Measurements from ENCODE around the gene LIMK1. TPM values are rescaled to one million over a fixed set of nuclear protein-coding genes. Genes with fewer than 3 reads are reported as not detected.
A peak's percentile ranks its signal among the peaks of the same experiment; 100 is the strongest.

LIMK1 gene
- total RNA-seq, 1 donor from 2014 or later = 14.5 TPM

GRCh38 chr7:74056096-74056915 lies 27.3 kb upstream of the LIMK1 start:
- DNase-seq = no peak

GRCh38 chr7:74057216-74057925 lies 26.2 kb upstream of the LIMK1 start:
- DNase-seq = no peak

DNA sequence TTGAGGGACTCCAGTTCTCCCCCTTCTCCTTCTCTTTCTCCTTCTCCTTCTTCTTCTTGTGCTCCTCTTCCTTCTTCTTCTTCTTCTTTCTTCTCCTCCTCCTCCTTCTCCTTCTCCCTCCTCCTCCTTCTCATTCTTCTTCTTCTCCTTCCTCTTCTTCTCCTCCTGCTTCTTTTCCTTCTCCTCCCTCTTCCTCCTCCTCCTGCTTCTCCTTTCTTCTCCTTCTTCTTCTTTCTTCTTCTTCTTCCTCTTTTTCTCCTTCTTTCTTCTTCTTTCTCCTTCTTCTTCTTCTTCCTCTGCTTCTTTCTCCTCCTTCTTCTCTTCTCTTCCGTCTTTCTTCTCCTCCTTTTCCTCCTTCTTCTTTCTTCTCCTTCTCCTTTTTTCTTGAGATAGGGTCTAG lies 25.6 kb upstream of the LIMK1 start:
- no peak for DNase-seq

GRCh38 chr7:74058486-74058885 lies 25.1 kb upstream of the LIMK1 start:
- no peak for DNase-seq

DNA sequence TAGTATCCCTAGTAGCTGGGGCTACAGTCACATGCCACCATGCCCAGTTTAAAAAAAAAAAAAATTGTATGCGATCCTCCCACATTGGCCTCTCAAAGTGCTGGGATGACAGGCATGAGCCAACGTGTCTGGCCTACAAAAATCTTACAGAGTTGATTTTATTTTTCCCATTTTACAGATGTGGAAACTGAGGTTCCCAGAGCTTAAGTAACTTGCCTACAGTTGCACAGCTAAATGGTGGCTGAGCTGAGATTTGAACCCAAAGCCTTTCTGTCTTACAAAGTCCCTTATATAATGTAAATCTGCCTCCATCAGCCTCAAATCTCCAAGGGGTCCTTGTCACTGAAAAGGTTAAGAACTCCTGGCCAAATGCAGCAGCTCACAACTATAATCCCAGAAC lies 24.6 kb upstream of the LIMK1 start:
- no peak for DNase-seq

GRCh38 chr7:74059681-74060588 lies 23.7 kb upstream of the LIMK1 start:
- no peak for DNase-seq

DNA sequence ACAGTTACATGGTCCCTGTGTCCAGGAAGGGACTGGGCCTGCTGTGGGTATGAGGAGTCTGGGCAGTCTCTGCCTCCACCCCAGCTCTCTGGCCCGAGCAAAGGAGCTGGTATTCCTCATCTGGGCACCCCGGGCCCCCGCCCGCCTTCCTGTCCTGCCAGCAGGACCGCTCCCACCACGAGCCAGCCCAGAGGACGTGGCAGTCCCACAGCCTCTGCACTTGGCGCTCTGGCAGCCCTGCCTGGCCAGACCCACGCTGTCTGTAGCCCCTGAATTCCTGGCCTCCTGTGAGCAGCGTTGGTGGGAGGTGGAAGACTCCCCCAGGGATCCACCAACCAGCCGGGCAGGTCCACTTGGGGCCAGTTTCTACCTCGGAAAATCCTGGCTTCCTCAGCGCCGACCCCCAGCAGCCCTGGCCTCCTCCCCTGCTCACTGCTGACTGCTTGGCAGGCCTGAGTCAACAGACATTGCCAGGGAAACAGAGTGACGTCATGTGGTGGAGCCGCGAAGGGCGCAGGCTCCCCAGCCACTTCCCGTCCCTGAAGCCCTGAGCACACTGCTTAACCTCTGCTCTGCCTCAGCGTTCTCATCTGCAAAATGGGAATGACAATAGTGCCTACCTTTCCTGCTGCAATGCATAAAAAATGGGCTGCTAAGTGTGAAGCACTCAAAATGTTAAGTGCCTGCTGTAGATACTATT lies 21.6 kb upstream of the LIMK1 start:
- DNase-seq = peak; percentile 52

GRCh38 chr7:74063223-74063641 lies 20.4 kb upstream of the LIMK1 start:
- no peak for DNase-seq

- DNase-seq = no peak
Measured at GRCh38 chr7:74063646-74064045, 20.0 kb upstream of the LIMK1 start.

- no peak for DNase-seq
Measured at GRCh38 chr7:74064696-74065095, 18.9 kb upstream of the LIMK1 start.

GRCh38 chr7:74066626-74067025 lies 17.0 kb upstream of the LIMK1 start:
- DNase-seq = no peak

GRCh38 chr7:74068378-74069085 lies 15.1 kb upstream of the LIMK1 start:
- no peak for DNase-seq

DNA sequence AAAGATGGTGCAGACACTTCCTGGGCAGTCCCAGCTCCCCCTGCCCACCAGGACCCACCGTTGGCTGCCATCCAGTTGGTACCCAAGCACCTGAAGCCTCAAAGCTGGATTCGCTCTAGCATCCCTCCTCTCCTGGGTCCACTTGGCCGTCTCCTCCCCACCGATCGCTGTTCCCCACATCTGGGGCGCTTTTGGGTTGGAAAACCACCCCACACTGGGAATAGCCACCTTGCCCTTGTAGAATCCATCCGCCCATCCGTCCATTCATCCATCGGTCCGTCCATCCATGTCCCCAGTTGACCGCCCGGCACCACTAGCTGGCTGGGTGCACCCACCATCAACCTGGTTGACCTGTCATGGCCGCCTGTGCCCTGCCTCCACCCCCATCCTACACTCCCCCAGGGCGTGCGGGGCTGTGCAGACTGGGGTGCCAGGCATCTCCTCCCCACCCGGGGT lies 14.5 kb upstream of the LIMK1 start:
- no peak for DNase-seq

- no peak for DNase-seq
Measured at GRCh38 chr7:74069790-74070618, 13.6 kb upstream of the LIMK1 start.

DNA sequence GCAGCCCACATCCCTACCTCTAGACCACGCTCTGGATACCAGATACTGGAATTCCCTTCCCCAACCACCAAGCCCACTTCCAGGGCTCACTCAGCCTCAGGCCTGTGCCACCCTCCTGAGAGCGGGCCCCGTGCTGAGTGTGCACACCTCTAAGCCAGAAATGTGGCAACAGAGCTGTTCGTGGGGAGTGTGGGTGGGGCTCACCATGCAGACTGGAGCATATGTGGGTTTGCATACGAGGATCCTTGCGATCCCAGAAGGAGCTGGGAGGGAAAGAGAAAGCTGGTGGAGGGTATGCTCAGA lies 13.0 kb upstream of the LIMK1 start:
- DNase-seq = no peak

- no peak for DNase-seq
Measured at GRCh38 chr7:74071121-74071520, 12.5 kb upstream of the LIMK1 start.

GRCh38 chr7:74074770-74075169 lies 8.8 kb upstream of the LIMK1 start:
- DNase-seq = no peak

DNA sequence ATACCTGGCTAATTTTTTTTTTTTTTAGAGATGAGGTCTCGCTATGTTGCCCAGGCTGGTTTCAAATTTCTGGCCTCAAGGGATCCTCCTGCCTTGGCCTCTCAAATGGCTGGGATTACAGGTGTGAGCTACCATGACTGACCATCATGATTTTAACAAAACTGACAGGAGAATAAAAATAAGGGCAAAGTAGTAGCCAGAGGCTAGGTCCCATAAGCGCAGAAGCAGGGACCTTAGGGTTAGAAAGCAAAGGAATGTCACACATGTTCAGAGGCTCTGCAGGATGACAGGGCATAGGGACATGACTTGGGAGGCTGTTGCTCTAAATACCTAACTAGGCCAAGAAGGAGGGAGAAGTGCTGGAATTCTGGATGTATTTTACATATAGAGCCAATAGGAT lies 5.1 kb upstream of the LIMK1 start:
- no peak for DNase-seq

DNA sequence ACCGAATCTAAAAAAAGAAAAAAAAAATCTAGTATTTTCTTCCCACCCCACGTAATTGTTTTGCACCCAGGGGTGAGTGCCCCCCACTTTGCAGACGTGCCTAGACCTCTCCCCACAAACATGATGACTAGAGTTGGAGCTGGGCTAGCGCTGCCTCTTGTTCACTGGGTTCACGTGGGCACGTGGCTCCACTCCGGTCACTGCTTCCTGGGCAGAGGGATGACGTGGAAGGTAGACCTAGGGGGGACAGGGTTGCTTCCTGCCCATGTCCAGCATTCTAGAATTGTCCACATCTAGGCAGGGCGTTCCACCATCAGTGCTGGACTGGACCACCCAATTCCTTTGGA lies 861 bp upstream of the LIMK1 start:
- no peak for DNase-seq

GRCh38 chr7:74083928-74084721 lies 521 bp downstream of the LIMK1 start:
- DNase-seq = no peak

All from occipital lobe (tissue), 2 donors.